Measurements from ENCODE around the gene FBXW9.
"Not testable (repeated sequence)": the region's sequence is repeated elsewhere in the genome, so short reads cannot be mapped to it uniquely, and the experiment has no call there.

FBXW9 gene

DNA sequence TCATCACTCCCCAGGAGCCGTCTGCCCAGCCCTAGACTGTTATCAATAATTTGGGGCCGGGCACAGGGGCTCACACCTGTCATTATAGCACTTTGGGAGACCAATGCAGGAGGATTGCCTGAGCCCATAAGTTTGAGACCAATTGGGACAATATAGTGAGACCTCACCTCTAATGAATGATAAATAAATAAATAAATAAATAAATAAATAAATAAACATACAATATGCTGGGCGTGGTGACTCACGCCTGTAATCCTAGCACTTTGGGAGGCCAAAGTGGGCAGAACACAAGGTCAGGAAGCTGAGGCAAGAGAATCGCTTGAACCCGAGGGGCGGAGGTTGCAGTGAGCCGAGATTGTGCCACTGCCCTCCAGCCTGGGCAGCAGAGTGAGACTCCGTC is 16.9 kb upstream of the FBXW9 start:
- not testable (repeated sequence) for DNase-seq

GRCh38 chr19:12712077-12712476 is 15.6 kb upstream of the FBXW9 start:
- peak; percentile 47 for DNase-seq

GRCh38 chr19:12711187-12711586 is 14.8 kb upstream of the FBXW9 start:
- no peak for DNase-seq

GRCh38 chr19:12708641-12709040 is 12.2 kb upstream of the FBXW9 start:
- no peak for DNase-seq

DNA sequence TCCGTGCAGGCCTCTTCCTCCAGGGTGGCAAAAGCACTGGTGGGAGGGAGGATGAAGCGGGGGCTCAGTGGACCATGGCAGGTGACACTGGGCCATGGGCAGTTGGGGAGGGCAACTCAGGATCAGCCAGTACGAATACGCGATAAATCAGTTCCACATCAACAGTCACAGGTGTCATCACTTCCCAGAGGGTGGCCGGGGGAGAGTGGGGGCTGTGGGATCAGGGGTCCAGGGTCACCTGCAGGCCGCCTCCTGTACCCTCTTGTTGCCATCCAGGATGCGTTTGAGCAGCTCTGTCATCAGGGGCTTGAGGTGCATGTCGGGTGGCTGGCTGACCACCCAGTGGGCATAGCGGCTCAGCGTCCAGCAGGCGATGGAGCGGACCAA is 9.9 kb upstream of the FBXW9 start:
- no peak for DNase-seq

- DNase-seq, result no peak
Measured at GRCh38 chr19:12705654-12706331, 9.4 kb upstream of the FBXW9 start.

- DNase-seq, result no peak
Measured at GRCh38 chr19:12705169-12705568, 8.7 kb upstream of the FBXW9 start.

GRCh38 chr19:12703046-12703445 is 6.6 kb upstream of the FBXW9 start:
- DNase-seq, result no peak

DNA sequence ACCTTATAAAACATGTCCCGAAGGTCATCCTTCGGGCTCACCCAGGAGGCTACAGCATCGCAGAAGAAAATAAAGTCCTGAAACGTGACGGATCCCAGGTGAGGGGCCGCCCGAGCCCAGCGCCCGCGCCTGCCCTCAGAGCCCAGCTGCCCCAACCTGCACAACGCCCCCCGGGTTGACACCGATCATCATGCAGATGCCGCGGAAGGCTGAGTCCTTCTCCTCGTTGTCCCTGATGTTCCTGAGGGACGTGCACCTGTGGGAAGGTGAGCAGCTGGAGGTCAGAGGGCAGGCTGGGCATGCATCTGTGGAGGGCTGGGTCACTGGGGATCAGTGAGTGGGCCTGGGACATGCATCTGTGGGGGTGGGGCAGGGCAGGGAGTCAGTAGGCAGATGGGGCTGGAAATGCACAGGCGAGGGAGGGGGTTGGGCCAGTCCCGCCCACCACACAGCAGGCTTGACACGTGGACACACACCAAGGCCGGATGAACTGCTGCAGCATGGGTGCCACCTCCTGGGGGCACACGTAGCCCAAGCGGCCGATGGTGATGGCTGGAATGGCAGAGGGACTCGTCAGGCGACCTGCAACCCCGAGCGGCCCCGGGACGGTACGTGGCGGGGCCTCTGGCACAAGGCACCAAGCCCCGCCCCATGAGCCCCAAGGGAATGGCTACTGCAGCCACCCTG is 5.3 kb upstream of the FBXW9 start:
- DNase-seq, result no peak

GRCh38 chr19:12698138-12698537 is 1.7 kb upstream of the FBXW9 start:
- DNase-seq, result no peak

DNA sequence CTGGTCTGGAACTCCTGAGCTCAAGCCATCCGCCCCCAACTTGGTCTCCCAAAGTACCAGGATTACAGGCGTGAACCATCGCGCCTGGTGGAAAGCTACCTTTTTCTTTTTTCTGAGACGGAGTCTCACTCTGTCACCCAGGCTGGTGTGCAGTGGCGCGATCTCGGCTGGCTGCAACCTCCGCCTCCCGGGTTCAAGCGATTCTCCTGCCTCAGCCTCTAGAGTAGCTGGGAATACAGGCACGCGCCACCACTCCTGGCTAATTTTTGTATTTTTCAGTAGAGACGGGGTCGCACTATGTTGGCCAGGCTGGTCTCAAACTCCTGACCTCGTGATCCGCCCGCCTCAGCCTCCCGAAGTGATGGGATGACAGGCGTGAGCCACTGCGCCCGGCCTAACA is 994 bp upstream of the FBXW9 start:
- not testable (repeated sequence) for DNase-seq

DNA sequence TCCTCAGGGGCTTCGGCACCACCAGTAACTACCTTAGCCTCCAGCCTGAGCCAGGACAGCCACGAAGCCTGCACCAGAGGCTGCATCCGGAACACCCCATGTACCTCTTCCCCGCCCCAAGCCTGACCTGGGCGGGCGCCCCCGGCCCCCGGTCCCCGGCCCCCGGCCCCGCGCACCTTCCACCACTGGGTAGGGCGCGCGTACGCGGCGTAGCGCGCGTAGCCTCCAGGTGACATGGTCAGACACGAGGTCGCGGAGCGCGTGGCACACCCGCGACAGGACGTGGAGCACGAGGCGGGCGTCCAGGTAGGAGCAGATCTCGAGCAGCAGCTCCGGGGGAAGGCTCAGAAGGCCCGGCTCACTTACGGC is 450 bp downstream of the FBXW9 start:
- no peak for DNase-seq

GRCh38 chr19:12695514-12695913 is 917 bp downstream of the FBXW9 start:
- no peak for DNase-seq

- DNase-seq, result no peak
Measured at GRCh38 chr19:12695096-12695495, 1.3 kb downstream of the FBXW9 start.

GRCh38 chr19:12694641-12695040 is 1.8 kb downstream of the FBXW9 start:
- no peak for DNase-seq

DNA sequence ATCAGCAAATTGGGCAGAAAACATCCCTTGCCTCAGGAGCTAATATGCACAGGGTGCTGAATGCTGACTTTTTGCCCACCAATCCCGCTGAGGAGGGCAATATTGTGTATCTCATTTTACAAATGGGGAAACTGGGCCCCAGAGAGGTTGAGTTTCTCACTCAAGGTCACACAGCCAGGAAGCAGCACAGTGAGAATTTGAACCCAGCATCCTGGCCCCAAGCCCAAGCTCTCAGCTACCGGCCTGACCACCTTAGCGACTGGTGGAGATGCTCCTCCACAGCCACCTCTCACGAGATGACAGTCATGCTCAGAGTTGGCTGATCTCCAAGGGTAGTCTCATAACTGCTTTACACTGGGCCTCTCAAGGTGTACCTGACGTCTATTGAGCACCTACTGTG is 3.5 kb downstream of the FBXW9 start:
- no peak for DNase-seq

DNA sequence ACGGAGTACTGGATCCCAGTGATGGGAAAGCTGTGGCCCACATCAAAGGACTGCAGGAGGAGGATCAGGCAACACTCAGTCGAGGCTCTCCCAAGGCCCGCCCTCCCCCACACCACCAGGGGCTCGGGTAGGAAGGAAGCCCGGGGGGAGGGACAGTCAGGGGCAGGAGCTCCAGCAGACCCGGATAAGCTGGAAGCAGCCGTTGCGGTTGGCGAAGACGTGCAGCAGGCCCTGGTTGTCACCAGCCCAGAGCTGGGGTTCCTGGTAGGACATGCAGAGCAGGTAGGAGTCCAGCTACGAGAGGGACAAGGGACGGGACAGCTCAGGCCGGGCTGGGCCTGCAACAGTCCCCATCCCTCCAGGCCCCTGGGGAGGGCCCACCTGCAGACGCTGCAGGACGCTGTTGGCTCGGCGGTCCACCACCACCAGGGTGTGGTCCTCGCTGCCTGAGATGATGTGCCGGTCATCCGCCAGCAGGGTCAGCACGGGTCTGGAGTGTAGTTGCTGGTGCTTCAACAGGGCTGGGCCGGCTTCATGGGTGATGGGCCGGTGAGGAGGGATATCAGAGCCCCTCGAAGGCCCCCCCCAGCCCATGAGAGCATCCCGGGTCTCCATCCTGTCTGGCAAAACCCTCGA is 6.7 kb downstream of the FBXW9 start:
- no peak for DNase-seq

DNA sequence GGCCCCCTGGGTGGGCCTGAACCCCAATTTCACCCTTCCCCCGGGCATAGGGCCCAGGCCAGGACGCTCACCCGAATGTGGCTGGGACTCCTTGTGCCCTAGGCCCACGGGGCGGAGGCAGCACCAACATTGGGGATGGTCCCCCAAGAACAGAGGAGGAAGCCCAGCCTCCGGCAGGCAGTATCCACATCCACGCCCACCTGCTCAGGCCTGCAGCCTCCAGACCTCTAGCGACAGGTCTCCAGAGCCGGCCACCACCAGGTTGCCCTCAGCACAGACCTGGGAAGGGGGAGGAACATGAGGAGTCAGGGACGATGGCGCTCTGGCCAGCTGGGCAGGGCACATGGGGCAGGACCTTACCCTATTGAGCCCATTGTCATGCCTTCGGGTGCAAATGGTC is 7.4 kb downstream of the FBXW9 start:
- no peak for DNase-seq

DNA sequence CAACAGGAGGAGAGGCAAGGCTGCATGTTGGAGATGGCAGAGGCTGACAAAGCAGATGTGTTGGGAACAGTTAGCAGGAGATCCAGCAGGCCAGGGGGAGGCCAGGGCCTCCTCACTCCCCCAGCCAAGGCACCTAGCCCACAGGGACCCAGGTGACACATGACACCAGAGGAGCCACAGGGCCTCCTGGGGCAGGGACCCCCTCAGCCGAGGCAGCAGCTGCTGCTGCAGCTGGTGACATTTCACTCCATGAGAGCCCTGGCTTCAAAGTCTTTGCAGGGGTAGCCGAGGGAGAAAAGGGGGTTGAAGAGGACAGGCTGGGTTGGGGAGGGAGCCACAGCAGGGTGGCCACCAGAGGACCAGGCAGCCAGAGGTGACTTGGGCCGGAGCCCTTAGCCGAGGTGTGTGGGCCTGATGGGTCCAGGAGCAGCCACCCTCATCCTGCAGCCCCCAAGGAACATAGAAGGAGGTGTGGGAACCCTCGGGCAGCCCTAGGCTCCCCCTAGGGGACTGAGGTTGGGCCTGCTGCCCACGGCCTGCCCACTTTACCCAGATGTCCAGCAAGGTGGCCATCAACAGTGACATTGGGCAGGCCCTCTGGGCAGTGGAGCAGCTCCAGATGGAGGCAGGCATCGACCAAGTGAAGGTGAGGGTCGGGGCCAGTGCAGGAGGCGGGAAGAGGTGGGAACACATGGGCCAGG is 8.8 kb downstream of the FBXW9 start, which contains the start of gene GNG14:
Gene GNG14 (plus strand): TSS at position 503 of the 701 bp plus-strand sequence. CDS start 51 bp downstream, at position 554.
- DNase-seq, result no peak

DNA sequence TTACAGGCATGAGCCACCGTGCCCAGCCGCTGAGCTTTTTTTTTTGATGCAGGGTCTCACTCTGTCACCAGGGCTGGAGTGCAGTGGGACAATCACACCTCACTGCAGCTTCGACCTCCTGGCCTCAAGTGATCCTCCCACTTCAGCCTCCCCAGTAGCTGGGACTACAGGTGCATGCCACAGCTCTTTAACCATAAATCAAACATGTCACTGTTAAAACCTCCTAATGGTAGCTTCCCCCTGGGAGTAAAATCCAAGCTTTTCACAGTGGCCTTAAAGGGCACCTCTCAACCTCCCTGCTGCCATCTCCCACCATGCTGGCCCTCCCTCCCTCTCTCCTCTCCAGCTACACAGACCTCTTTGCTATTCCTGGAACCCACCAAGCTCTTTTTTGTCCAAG is 10.6 kb downstream of the FBXW9 start:
- no peak for DNase-seq

DNA sequence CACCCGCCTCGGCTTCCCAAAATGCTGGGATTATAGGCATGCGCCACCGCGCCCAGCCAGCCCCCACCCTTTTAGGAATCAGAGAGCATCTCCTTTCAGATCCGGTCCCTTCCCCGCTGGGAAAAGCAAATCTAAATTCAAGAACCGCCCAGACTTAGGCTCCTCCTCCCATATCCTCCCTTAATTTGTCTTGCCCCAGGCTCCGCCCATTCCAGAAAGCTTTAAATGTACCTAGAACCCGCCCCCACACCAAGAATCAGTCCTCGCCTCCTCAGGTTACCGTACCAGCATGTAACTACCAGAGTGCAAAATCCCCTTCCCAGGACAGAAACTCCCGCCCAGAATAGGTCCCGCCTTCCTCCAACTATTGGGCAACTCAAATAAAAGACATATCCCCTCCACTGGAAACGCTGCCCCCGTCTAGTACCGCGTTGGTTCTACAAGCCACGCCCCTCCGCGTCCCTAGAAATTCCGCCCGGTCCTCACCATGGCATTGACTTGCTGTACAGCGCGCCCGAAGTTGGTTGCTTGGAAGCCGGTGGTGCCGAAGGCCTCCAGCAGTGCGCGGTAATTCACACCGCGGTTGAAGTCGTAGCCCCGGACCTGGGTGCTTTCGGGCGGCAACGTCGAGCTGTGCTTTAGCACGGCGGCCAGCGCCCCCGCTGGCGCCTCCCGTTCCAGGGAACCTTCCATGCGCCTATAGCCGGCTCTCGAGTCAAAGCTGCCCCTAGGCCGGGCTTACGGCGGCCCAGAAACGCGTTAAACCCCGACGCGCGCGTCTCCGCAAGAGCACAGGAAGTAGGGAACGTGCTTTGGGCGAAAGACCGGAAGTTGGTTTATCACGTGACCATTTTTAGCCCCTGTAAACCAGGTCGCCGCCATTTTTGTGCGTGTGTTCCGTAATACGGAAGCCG is 15.1 kb downstream of the FBXW9 start, which contains the start of gene DHPS:
Gene DHPS (minus strand): TSS at position 807 of the 914 bp plus-strand sequence. CDS start 114 bp downstream, at position 693.
- peak; percentile 95 for DNase-seq

DNA sequence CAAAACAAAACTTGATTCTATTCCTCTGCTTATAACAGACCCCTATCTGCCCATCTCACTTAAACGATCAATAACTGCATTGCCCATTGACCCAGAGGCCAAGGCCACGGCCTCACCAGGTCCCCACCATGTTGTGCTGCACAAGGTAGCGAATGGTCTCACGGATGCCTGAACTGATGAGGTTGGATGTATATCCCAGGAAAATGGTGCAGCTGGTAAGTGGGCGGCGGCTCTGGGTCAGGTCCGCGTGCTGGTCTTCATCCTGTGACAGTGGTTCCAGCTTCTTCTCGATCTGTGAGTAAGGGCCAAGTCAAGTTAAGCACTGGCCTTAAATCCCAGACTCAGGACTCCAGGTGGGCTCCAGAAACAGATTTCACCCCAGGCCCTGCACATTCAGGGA is 16.4 kb downstream of the FBXW9 start:
- no peak for DNase-seq
